GM19043 (cell line): Measurements from ENCODE around the gene SLC35A2.

Source experiments
- ATAC-seq: cut with Tn5 transposase; IDR thresholded peaks from one replicate; pipeline ENCODE4 v1.9.1; 2021; ENCODE audit warnings: low read depth; ENCODE audit not compliant: unreplicated experiment

Gene SLC35A2

GRCh38 chrX:48911412-48912182, at the start of gene SLC35A2:
Gene SLC35A2 (minus strand): TSS chrX:48911646. CDS start chrX:48911636, 10 bp downstream.
- ATAC-seq, result peak; percentile 63

- ATAC-seq, result no peak
These were observed 48.8 kb upstream of the SLC35A2 start for GRCh38 chrX:48960291-48960690.

GRCh38 chrX:48958635-48959094, 47.2 kb upstream of the SLC35A2 start:
- no peak for ATAC-seq

GRCh38 chrX:48957827-48958634, 46.6 kb upstream of the SLC35A2 start:
- peak; percentile 81 for ATAC-seq

- ATAC-seq, result no peak
These were observed 46.0 kb upstream of the SLC35A2 start, which contains the start of gene OTUD5 for GRCh38 chrX:48957477-48957826. Gene OTUD5 (minus strand): TSS chrX:48957607. CDS start chrX:48957570, 37 bp downstream.

- no peak for ATAC-seq
These were observed 45.4 kb upstream of the SLC35A2 start for GRCh38 chrX:48956728-48957414.

DNA sequence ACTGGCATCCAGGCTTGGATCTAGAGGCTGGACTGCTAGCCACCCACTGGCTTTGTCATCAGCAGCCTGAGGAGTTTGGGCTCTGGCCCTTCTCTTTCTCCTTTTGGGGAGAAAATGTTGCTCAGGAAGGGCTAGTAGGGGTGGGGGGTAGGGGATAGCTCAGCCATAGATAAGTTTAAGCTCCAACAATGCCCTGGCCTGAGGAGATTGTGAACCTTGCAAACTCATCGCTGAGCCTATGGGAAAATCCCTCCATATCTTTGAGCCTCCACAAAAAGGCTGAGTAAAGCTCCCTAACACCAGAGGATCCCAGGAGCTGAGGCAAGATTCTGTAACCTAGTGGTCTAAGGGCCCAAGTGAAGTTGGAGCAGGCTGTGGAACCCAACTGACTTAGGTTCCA, 37.1 kb upstream of the SLC35A2 start:
- no peak for ATAC-seq

DNA sequence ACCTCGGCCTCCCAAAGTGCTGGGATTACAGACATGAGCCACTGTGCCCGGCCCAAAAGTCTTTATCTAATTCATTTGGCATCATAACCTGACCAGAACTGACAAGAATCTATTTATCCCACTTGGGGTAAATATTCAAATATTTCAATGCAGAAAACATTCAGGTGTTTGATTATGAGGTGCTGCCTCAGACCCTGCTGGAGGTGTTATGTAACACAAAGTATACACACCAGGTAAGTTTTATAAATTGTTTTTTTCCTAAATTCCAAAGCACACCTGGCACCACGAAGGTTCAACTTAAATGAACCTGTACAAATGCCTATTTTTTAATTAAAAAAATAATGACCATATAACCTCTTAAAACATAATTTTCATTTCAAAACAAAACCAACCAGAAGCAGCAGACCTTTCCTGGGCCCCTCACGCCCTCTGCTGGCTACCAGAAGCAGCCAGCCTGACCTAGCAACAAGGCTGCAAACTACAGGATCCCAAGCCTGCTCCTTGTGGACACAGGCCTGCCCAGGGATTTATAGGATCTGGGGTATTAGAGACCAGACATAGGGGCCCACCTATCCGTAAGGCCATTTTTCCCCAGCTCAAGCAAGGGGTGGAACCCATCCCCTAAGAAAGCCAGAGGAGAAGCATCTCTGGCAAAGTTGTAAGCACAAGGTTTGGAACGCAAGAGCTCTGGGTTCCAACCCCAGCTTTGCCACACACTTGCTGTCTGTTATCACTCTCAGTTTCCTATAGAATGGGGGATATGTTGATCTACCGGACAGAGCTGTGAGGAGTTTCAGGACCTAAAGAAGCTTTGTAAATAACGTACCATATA, 34.3 kb upstream of the SLC35A2 start:
- ATAC-seq, result no peak

DNA sequence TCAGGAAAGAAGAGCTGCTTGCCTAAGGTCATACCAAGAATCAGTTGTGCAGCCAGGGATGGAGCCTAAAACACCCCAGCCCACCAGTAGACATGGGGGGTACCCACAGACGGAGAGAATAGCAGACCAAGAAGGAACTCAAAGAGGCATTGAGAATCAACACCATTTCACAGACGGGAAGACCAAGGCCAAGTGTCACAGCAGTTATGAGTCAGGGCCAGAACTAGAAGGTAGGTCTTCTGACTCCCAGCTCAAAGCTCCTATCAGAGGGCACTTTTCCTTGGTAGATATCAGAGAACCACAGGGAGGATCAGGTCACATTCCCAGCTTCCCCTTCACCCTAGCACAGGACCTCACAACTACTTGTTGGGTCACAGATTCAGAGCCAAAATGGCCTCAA, 31.4 kb upstream of the SLC35A2 start:
- no peak for ATAC-seq

DNA sequence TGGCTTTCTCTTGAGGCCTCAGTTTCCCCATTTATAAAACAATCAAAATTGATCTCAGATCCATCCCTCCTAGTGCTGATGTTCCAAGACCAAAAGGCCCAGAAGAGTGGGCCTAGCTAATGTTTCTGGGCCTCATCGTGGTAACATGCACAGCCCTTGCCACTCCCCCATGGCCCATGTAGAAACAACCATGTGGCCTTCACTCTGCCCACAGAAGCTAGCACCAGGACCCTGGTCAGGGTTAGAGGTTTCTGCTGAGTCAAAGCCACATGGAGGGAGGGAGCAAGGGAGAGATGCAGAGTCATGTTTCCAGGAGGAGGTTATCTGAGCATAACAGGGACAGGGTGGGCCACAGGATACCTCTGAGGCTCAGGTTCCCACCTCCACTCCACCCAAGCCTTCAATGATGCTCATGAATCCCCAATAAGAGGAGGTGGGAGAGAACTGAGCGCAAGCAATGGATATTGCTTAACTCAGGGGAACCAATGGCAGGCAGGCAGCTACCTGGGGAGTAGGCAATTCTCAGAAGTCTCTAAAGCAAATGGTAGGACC, 29.0 kb upstream of the SLC35A2 start:
- ATAC-seq, result no peak

GRCh38 chrX:48939524-48940228, 28.2 kb upstream of the SLC35A2 start:
- ATAC-seq, result no peak

DNA sequence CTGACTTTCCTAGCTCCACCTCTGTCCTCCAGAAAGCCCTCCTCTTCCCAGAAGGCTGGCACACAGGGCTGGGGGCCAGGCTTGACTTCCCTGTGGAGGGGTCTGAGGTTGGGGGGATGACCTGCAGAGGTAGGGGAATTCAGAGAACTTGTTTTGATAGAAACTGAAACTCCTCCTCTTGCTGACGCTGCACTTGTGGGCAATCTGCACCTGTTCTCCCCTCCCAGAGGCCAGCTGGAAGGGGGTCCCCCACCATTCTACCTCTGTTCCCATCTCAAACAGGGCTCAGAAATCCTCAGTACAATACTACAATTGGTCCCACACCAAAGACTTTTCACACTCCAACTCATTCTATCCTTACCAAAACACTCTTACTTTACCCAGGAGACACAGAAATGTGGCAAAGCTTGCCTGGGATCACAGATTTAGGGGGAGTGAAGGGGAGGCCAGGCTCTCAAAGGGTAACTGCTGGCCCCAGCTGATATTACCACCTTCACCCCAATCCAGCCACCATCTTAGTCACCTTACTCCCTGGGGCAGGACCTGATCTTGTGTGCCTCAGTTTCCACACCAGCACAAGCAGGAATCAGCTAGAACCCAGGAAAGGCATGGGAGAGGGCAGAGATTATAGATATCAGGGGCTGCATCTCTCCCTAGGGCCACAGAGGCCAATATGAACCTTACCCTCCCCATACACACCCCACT, 27.4 kb upstream of the SLC35A2 start:
- peak; percentile 39 for ATAC-seq

GRCh38 chrX:48937054-48937907, 25.8 kb upstream of the SLC35A2 start:
- ATAC-seq, result peak; percentile 47

DNA sequence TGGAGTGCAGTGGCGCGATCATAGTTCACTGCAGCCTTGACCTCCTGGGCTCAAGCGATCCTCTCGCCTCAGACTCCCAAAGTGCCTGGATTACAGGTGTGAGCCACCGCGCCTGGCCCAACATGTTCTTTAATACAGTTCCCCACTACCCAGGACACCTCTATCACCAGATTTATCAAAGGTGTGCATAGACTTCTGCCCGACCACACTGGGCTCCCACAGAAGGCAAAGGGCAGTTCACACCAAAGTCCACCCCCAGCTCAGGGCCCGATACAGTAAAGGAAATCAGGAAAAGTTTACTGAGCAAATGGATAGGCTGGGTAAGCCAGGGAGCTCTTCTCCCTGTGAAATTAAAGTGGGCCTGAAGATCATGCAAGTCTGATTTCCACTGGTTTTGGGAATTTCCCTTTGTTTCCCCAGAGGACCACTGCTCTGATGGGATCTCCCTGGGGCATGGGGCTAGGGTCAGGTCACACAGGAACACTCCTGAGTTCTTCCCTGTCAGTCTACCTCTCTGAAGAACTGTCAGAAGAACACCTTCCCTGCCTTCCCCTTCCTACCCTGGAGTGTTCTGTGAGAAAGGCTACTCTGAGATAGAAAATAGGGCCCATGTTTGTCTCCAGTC, 25.1 kb upstream of the SLC35A2 start:
- no peak for ATAC-seq

- no peak for ATAC-seq
These were observed 23.8 kb upstream of the SLC35A2 start for GRCh38 chrX:48935301-48935670.

DNA sequence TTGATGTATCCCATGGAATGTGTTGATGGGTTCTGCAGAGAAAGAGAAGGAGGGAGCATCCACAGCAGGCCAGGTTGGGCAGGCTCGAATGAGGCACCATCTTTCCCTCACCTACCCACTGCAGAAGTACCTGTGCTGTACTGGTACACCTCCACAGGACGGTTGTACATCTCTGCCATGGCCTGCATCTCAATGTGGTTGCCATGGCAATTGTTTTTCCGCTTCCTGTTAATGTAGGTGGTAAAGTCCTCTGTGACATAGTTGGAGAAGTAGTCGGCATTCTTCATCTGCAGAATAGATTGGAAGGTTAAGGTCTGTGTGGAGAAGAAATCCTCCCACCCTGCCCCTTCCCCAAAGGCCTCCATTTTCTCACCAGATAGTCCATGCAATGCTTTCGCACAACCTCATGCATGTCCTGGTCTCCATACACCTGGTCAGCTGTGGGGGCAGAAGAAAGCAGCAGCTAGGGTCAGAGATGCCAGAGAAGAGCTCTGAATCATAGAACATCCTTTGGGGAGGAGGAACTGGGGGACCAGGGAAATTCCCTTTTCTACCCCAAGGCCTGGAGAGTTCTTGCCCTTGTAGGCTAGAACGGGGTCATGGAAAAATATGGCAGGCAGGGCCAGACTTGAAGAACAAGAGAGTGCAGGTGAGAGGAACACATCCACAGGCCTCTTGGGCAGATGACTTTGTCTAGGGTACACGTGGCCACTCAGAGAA, 23.3 kb upstream of the SLC35A2 start:
- no peak for ATAC-seq

- ATAC-seq, result no peak
These were observed 22.3 kb upstream of the SLC35A2 start for GRCh38 chrX:48933757-48934156.
